Forelimb muscle (tissue), 1 donor: Measurements from ENCODE around the gene BHLHA15. TPM values are rescaled to one million over a fixed set of nuclear protein-coding genes. Genes with fewer than 3 reads are reported as not detected.

Experiments
- DNase-seq: peaks from one replicate; pipeline ENCODE4 v3.0.0-alpha.2; 2013; ENCODE audit warnings: low read depth
- polyA plus RNA-seq: library from polyadenylated mRNA; unstranded; fragments of 120-200 nt; gene quantifications from one replicate; pipeline ENCODE4 v1.2.1, GENCODE V29; 2013; ENCODE audit not compliant: insufficient read length

Gene BHLHA15
- polyA plus RNA-seq, result 0.47 TPM

GRCh38 chr7:98211221-98211675 lies at the start of gene BHLHA15:
Gene BHLHA15 (plus strand): TSS chr7:98211439. CDS start chr7:98212310, 871 bp downstream.
- no peak for DNase-seq

- no peak for DNase-seq
Observed at GRCh38 chr7:98162758-98163157, 48.5 kb upstream of the BHLHA15 start.

- no peak for DNase-seq
Observed at GRCh38 chr7:98163269-98163668, 48.0 kb upstream of the BHLHA15 start.

GRCh38 chr7:98163704-98164494 lies 47.3 kb upstream of the BHLHA15 start:
- DNase-seq, result no peak

- no peak for DNase-seq
Observed at GRCh38 chr7:98165827-98166667, 45.2 kb upstream of the BHLHA15 start.

GRCh38 chr7:98166668-98166970 lies 44.6 kb upstream of the BHLHA15 start:
- no peak for DNase-seq

GRCh38 chr7:98167653-98168052 lies 43.6 kb upstream of the BHLHA15 start:
- no peak for DNase-seq

GRCh38 chr7:98168181-98168903 lies 42.9 kb upstream of the BHLHA15 start:
- peak; percentile 36 for DNase-seq

- no peak for DNase-seq
Observed at GRCh38 chr7:98168904-98169621, 42.2 kb upstream of the BHLHA15 start.

- DNase-seq, result no peak
Observed at GRCh38 chr7:98170966-98171365, 40.3 kb upstream of the BHLHA15 start.

GRCh38 chr7:98171449-98171848 lies 39.8 kb upstream of the BHLHA15 start:
- DNase-seq, result no peak

- DNase-seq, result no peak
Observed at GRCh38 chr7:98174334-98175259, 36.6 kb upstream of the BHLHA15 start.

GRCh38 chr7:98175260-98175940 lies 35.8 kb upstream of the BHLHA15 start:
- DNase-seq, result no peak

- DNase-seq, result no peak
Observed at GRCh38 chr7:98177553-98177952, 33.7 kb upstream of the BHLHA15 start.

GRCh38 chr7:98178321-98178720 lies 32.9 kb upstream of the BHLHA15 start:
- no peak for DNase-seq

- DNase-seq, result no peak
Observed at GRCh38 chr7:98178762-98179490, 32.3 kb upstream of the BHLHA15 start.

GRCh38 chr7:98180751-98181150 lies 30.5 kb upstream of the BHLHA15 start:
- no peak for DNase-seq

- no peak for DNase-seq
Observed at GRCh38 chr7:98185101-98185500, 26.1 kb upstream of the BHLHA15 start.
